ENCODE measurements around the gene ZNG1E.
"Not testable (repeated sequence)": the region's sequence is repeated elsewhere in the genome, so short reads cannot be mapped to it uniquely, and the experiment has no call there.

- TF ChIP-seq, protein P1, sequence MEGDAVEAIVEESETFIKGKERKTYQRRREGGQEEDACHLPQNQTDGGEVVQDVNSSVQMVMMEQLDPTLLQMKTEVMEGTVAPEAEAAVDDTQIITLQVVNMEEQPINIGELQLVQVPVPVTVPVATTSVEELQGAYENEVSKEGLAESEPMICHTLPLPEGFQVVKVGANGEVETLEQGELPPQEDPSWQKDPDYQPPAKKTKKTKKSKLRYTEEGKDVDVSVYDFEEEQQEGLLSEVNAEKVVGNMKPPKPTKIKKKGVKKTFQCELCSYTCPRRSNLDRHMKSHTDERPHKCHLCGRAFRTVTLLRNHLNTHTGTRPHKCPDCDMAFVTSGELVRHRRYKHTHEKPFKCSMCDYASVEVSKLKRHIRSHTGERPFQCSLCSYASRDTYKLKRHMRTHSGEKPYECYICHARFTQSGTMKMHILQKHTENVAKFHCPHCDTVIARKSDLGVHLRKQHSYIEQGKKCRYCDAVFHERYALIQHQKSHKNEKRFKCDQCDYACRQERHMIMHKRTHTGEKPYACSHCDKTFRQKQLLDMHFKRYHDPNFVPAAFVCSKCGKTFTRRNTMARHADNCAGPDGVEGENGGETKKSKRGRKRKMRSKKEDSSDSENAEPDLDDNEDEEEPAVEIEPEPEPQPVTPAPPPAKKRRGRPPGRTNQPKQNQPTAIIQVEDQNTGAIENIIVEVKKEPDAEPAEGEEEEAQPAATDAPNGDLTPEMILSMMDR (IDR thresholded peaks at IDR 0.05), result peak in 2 of 5 experiments; percentile 16 to 35
- TF ChIP-seq EP300 (IDR thresholded peaks at IDR 0.05; ENCODE audit: low read depth); POLR2AphosphoS5 (IDR thresholded peaks at IDR 0.05); POLR2A (IDR thresholded peaks at IDR 0.05): not testable (repeated sequence)
These were observed 2.8 kb downstream of the ZNG1E start for GRCh38 chr9:65678533-65678932.
